Ecto neural progenitor cell (in vitro differentiated cells): ENCODE data around the gene ROR2.
"Not testable (repeated sequence)": the region's sequence is repeated elsewhere in the genome, so short reads cannot be mapped to it uniquely, and the experiment has no call there.

Experiments used
- DNase-seq: peaks from one replicate; pipeline ENCODE4 v3.0.0-alpha.2; 2018; ENCODE audit warnings: low spot score

Gene ROR2

DNA sequence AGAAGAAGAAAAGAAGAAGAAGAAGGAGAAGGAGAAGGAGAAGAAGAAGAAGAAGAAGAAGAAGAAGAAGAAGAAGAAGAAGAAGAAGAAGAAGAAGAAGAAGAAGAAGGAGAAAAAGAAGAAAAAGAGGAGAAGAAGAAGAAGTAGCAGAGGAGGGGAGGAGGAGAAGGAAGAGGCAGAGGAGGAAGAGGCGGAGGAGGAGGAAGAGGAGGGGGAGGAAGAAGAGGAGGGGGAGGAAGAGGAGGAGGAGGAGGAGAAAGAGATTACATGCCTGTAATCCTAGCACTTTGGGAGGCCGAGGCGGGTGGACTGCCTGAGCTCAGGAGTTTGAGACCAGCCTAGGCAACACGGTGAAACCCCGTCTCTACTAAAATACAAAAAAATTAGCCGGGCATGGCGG lies 315.2 kb downstream of the ROR2 start:
- not testable (repeated sequence) for DNase-seq

DNA sequence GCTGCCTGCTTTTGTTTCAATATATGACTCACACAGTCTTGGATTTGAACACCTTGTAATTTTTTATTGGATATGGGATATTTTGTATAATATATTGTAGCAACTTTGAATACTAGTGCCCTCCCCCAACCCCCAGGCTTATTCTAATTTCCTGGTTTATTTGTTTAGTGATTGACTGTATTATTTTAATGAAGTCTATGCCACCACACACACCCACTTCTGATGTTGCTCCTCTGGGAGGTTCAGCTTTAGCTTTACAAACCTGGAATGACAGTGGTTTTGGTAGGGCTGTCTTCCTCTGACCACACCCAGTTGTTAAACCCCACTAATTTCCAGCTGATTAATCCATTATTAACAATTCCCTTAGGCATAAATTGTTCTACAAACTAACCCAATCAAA lies 320.3 kb downstream of the ROR2 start:
- no peak for DNase-seq

- DNase-seq, result no peak
Measured at GRCh38 chr9:91628892-91629291, 321.1 kb downstream of the ROR2 start.

GRCh38 chr9:91625331-91625730 lies 324.7 kb downstream of the ROR2 start:
- DNase-seq, result no peak

GRCh38 chr9:91623004-91623403 lies 327.0 kb downstream of the ROR2 start:
- no peak for DNase-seq

GRCh38 chr9:91622121-91622520 lies 327.9 kb downstream of the ROR2 start:
- DNase-seq, result not testable (repeated sequence)

DNA sequence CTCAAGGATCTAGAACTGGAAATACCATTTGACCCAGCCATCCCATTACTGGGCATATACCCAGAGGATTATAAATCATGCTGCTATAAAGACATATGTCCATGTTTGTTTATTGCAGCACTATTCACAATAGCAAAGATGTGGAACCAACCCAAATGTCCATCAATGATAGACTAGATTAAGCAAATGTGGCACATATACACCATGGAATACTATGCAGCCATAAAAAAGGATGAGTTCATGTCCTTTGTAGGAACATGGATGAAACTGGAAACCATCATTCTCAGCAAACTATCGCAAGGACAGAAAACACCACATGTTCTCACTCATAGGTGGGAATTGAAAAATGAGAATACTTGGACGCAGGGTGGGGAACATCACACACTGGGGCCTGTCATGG lies 336.0 kb downstream of the ROR2 start:
- not testable (repeated sequence) for DNase-seq

DNA sequence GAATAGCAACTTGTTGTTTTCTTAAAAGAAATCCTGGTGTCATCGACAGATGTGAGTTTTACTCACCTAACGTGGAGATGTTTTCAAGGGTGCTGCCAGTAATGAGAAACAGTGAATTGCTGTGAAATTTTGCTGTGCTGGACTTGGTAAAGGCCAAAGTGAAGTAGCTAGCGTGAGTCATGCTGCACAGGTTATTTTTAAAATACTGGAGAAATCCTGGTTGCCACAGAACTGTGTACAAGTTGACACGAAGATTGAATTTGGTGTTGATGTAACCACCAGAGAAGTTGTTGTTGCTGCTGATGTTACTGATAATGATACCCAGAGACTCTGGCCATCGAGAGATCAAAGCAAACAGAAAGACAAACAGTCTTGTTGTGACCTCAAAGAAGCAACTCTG lies 338.4 kb downstream of the ROR2 start:
- DNase-seq, result no peak

- DNase-seq, result no peak
Measured at GRCh38 chr9:91606255-91606995, 343.6 kb downstream of the ROR2 start.

DNA sequence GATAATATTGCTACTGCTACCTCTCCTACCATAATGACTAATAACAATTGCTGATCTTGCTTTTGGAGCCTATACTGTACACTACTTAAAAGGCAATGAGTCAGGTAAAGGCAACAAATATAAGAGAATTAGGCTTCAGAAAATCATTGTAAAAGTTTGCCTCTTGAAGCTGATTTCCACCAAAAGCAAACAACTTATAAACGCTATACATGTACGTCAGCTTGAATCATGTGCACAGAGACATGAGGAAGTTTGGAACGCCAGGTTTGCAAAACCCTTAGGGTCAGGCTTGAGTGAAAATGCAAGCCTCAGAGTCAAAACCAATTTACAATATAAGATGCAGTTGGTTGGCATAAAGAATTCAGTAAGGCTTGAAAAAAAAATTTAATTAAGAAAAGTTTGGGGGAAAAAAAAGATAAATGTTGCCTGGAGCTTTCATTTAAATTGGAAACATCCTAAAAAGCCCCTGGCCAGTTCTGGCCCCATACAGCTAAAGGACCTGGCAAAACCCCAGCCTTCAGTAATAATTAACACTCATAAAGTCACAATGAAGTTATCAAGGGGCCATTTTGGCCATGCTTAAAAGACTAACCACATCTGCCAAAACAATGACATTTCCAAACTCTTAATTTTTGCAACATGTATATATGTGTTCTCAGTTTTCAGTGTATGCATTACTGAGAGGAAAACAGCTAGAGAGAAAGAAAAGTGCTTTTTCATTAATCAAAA lies 345.4 kb downstream of the ROR2 start:
- DNase-seq, result no peak

DNA sequence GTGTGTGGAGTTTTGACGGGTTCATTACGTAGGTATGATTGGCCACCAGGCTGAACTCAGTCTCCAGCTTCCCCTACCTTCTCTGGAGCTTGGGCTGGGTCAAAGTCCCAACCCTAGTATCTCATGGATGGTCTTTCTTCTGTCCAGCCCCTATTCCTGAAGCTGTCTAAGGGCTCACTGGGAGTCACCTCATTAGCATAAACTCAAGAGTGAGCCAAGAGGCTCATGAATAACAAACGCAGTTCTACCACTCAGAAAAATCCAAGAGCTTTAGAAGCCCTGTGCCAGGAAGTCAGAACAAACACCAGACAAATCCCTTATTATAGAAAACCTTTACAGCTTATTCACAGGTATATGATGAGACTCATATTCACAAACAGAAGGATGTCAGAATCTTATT lies 346.1 kb downstream of the ROR2 start:
- no peak for DNase-seq

GRCh38 chr9:91599564-91599963 lies 350.5 kb downstream of the ROR2 start:
- DNase-seq, result no peak

- DNase-seq, result no peak
Measured at GRCh38 chr9:91591627-91592026, 358.4 kb downstream of the ROR2 start.

GRCh38 chr9:91589101-91589553 lies 360.9 kb downstream of the ROR2 start:
- no peak for DNase-seq

- DNase-seq, result no peak
Measured at GRCh38 chr9:91586282-91586681, 363.7 kb downstream of the ROR2 start.

- no peak for DNase-seq
Measured at GRCh38 chr9:91583966-91584365, 366.1 kb downstream of the ROR2 start.

GRCh38 chr9:91583161-91583875 lies 366.7 kb downstream of the ROR2 start:
- DNase-seq, result no peak

DNA sequence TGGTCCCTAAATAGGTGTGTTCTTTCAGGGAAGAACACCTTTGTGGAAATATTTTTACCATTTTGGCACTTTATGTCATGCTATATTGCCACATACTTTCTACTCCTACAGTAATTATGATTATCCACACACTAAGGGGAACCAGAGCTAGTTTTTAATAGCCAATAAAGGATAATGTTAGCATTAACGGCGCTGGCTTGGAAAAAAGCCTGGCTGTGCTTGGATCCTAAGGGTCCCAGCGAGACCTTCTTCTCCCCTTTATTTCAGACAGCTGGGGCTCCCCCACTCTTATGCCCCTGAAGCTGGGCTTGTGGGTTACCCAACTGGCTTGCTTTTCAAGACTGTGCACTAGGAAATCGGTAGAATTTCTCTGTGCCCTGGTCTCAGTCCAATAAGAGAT lies 367.8 kb downstream of the ROR2 start:
- DNase-seq, result no peak

GRCh38 chr9:91580136-91580535 lies 369.9 kb downstream of the ROR2 start:
- no peak for DNase-seq

DNA sequence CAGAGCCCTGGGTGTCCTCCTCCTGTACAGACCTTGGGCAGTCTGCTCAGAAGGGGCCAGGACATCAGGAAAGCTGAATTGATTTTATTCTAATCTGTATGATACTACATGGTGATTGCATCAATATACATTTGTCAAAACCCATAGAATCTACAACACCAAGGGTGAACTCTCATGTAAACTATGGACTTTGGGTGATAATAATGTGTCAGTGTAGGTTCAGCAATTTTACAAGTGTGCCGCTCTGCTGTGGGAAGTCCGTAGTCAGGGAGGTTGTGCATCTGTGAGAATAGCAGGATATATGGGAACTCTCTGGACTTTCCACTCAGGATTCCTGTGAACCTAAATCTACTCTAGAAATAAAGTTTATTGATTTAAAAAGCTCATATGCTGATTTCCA lies 371.1 kb downstream of the ROR2 start:
- no peak for DNase-seq

DNA sequence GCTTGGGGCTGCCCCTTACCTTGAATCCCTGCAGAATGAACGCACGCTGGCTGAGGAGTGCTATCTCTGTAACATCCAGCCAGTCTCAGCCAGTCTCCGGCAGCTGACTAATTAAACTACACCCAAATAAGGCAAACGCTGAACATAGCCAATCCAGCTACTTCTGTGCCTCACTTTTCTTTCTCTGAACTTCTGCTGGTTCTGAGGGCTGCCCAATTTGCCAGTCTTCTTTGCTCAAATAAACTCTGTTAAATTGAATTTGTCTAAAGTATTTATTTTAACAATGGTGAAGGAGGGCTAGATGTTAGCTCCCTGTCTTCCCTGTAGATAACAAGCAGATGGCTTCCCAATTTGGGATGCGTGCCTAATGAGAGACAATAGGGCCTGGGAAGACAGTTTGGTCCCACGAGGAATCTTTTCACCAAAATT lies 372.4 kb downstream of the ROR2 start:
- DNase-seq, result no peak

- DNase-seq, result no peak
Measured at GRCh38 chr9:91572811-91573210, 377.2 kb downstream of the ROR2 start.

GRCh38 chr9:91572044-91572443 lies 378.0 kb downstream of the ROR2 start:
- no peak for DNase-seq
